GM18861 (cell line): ENCODE measurements around the gene MYL2.
"Not testable (repeated sequence)": the region's sequence is repeated elsewhere in the genome, so short reads cannot be mapped to it uniquely, and the experiment has no call there.

ENCODE experiments used
- ATAC-seq: cut with Tn5 transposase; IDR thresholded peaks from one replicate; pipeline ENCODE4 v1.9.1; 2021; ENCODE audit not compliant: unreplicated experiment

The MYL2 gene, protein sequence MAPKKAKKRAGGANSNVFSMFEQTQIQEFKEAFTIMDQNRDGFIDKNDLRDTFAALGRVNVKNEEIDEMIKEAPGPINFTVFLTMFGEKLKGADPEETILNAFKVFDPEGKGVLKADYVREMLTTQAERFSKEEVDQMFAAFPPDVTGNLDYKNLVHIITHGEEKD

GRCh38 chr12:110920324-110920910 lies at the start of gene MYL2:
Gene MYL2, minus strand, starts transcription at chr12:110920579. Its CDS starts 50 bp downstream, at chr12:110920529.
- no peak for ATAC-seq

- ATAC-seq = no peak
Measured at GRCh38 chr12:110966081-110966760, 45.8 kb upstream of the MYL2 start.

DNA sequence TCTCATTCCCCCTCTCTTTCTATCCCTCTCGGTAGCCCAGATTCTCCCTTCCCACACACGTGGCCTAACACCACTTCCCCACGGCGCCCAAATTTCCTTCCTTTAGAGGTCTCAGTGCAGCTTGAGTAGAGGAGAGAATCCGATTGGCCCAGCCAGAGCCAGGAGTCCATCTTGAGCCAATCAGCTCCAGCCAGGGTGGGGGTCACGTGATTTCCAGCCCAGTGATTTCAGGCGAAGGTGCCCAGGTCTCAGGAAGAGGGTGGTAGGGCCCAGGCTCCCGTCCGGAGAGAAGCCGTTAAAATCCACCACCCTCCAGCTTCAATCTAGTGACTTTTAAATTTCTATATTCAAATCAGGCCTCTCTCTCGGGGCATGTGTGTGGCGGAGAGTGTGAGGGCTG lies 45.2 kb upstream of the MYL2 start:
- ATAC-seq = no peak

DNA sequence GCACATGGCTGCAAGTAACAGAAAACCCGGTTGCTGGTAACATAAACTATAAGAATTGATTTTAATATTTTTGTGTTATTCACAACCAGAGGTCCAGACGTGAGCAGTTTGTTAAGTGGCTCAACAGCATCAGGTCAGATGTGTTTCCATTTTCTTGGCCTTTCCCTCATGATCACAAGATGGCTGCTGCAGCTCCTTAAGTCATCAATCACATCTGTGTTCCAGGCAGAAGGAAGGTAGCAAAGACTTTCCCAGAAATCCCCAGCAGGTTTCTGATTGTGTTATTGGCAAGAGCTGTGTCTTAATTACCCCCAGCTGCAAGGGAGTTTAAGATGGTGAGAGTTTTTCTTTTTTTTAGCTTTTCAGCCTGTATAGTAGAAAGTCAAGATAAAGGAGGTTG lies 40.4 kb upstream of the MYL2 start:
- ATAC-seq = no peak

- no peak for ATAC-seq
Measured at GRCh38 chr12:110957652-110958051, 37.3 kb upstream of the MYL2 start.

DNA sequence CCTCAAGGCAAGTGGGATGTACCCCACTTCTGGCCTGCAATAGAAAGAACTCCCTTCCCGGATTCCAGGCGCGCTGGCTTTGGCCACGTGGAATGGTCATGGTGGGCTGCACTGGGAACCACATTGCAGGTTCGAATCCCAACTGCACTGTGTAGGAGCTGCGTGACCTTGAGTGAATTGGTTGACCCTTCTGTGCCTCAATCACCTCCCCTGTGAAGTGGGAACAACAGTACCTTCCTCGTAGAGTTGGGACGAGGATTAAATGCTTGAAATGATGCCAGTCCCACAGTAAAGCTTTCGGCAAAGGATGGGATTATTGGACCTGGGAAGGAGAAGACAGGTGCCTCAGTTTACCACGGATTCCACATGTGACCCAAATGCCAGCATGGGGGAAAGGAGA lies 36.8 kb upstream of the MYL2 start:
- ATAC-seq = no peak

DNA sequence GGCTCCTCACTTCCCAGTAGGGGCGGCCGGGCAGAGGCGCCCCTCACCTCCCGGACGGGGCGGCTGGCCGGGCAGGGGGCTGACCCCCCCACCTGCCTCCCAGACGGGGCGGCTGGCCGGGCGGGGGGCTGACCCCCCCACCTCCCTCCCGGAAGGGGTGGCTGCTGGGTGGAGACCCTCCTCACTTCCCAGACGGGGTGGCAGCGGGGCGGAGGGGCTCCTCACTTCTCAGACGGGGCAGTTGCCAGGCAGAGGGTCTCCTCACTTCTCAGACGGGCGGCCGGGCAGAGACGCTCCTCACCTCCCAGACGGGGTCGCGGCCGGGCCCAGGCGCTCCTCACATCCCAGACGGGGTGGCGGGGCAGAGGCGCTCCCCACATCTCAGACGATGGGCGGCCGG lies 30.5 kb upstream of the MYL2 start:
- not testable (repeated sequence) for ATAC-seq

DNA sequence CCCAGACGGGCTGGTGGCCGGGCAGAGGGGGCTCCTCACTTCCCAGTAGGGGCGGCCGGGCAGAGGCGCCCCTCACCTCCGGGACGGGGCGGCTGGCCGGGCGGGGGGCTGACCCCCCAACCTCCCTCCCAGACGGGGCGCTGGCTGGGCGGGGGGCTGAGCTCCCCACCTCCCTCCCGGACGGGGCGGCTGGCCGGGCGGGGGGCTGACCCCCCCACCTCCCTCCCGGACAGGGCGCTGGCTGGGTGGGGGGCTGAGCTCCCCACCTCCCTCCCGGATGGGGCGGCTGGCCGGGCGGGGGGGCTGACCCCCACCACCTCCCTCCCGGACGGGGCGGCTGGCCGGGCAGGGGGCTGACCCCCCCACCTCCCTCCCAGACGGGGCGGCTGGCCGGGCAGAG lies 30.1 kb upstream of the MYL2 start:
- not testable (repeated sequence) for ATAC-seq

GRCh38 chr12:110948041-110948440 lies 27.7 kb upstream of the MYL2 start:
- no peak for ATAC-seq

DNA sequence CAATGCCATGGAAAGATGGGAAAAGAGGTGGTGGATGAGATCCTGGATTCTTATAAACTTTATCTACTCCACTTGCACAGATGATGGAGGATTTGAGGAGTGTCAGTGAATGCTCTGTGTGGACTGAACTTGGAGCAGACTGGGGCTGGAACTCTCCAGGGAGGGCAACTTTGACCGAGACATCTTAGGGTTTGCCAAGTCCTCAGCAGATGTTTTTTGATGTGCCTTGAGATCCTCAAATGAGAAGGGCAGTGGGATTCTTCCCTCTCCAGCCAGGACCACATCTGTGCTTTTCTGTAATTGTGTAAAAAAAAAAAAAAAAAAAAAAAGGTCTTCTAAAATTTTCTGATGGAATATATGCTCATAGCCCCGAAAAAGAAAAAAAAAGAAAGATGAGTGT lies 23.0 kb upstream of the MYL2 start:
- no peak for ATAC-seq

- no peak for ATAC-seq
Measured at GRCh38 chr12:110941391-110941790, 21.0 kb upstream of the MYL2 start.

GRCh38 chr12:110940933-110941332 lies 20.6 kb upstream of the MYL2 start:
- no peak for ATAC-seq

DNA sequence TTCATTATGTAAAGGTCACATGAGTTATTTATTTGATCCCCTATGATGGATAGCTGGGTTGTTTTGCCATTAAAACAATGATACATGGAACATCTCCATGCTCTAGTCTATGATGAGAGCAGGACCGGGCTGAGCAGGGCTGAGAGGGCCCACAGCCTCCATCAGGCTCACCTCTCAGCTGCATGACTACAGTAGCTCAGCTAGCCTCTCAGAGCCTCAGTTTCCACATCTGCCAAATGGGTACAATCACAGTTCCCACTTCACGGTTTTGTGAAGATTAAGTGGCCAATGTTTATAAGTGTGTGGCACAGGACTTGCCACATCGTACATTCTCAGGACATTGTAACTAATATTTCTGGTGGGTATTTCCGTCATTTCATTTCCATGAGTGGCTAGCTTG lies 19.9 kb upstream of the MYL2 start:
- no peak for ATAC-seq

DNA sequence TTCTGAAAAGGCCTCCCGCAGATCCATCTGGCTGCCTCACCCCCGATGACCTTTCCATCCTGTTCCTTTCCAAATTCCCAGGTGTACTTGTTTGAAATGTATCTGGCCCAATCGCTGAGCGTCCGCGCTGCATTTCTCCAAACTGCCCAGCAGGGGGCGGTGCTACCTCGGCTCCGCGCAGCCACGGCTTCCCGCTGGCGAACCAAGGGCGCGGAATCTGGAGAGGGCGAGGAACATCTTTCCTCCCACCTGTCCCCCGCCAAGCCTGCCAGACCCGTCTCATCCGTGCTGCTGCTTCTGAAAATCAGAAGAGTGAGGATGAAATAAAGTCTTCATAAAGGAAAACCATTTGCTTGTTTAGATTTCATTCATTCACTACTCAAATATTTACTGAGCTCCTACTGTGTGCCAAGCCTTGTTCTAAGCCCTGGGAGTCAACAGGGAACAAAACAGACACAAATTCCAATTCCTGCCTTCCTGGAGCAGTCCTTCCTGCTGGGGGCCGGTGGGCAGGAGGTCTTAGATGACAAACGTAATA lies 16.8 kb upstream of the MYL2 start:
- ATAC-seq = no peak

DNA sequence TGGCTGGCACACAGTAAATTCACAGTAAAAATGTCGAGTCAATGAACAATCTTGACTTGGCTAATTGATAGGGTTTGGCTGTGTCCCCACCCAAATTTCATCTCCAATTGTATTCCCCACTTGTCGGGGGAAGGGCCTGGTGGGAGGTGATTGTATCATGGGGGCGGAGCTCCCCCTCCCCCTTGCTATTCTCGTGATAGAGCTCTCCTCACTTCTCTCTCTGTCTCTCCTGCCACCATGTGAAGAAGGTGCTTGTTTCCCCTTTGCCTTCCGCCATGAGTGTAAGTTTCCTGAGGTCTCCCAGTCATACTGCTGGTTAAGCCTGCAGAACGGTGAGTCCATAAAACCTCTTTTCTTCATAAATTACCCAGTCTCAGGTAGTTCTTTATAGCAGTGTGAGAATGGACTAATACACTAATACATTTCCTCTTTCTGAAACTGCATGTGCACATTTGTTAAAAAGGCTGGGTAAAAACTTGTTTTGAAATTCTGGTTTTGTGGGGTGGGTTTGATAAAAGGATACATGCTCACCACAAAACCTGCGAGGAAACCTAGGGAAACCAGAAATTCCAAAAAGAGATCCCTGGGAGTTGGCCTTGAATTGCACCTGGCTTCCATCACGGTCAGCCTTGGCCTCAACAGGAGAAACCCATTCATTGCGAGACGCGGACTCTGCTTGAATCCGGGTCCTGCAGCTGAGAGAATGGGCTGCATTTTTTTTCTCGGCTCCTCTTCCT lies 16.2 kb upstream of the MYL2 start:
- no peak for ATAC-seq

GRCh38 chr12:110935588-110935987 lies 15.2 kb upstream of the MYL2 start:
- no peak for ATAC-seq

DNA sequence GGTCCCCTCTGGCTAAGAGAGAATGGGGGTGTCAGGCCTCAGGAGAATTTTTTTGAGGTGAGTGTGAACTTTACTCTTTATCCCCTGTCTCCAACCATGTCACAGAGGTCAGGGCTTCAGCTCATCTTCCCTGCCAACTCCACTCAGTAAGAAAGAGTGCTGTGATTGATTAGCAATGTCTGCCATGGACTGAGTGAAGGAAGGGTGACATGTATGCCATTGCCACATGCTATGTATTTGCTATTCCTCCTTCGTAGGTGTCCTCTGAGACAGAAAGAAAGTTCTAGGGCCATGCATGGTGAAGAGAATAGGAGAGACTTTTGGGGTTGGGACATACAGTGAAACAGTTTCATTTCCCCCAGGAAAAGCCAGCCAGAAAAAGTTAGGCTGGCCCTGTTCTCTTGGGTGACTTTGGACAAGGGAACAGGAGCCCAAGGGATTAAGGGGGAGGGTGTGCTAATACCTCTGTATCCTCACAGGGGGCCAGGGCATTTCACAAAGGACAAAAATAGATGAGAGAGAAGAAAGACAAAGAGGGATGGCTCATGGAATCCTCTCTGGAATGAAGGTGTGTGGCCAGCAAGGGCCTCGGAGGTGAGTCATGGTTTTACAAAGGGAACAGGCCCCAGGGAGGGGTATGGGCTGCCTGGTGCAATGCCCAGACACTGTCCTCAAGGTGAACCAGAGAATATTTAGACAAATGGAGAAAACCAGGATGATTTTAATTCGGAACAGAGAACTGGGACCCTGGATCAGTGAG lies 13.9 kb upstream of the MYL2 start:
- ATAC-seq = no peak

DNA sequence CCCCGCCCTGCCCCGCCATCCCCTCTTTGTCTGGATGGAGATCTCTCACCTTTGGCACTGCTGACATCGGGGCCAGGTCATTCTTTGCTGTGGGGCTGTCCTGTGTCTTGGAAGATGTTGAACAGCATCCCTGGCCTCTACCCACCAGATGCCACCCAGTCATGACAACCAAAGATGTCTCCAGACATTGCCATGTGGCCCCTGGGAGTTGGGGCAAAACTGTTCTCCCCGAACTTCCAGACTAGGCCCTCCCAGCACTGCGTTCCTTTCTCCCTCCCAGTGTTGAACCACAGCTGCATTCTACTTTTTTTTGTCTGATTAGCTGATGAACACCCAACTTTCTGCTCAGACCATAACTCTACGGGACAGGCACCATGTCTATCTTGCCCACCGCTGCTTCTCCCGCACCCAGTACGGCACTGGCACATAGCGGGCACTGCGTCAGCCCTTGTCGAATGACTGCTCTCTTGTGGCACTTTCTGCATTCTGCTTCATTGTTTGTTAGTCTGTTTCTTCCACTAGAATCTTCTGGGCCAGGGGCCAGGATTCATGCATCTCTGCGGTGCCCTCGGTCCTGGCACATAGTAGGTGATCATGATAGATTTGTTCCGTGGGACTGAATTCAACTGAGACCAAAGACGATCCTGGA lies 13.1 kb upstream of the MYL2 start:
- no peak for ATAC-seq

DNA sequence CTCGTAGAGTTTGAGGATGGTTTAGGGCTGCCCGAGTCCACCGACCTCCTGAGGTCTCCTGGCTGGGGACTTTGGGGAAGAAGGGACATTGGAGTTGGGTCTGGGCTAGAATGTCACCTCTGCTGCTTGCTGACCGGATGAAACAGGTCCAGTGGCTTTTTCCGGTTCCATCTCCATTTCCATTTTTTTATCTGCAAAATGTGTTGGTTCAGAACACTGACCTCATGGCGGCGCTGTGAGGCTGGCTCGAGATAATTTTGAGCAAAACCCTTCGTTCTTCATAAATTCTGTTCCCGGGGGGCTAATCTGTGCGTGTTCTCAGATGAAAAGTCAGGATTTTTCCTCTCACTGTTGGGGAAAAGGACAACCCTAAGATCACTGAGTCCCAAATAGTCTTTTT lies 11.7 kb upstream of the MYL2 start:
- ATAC-seq = no peak

DNA sequence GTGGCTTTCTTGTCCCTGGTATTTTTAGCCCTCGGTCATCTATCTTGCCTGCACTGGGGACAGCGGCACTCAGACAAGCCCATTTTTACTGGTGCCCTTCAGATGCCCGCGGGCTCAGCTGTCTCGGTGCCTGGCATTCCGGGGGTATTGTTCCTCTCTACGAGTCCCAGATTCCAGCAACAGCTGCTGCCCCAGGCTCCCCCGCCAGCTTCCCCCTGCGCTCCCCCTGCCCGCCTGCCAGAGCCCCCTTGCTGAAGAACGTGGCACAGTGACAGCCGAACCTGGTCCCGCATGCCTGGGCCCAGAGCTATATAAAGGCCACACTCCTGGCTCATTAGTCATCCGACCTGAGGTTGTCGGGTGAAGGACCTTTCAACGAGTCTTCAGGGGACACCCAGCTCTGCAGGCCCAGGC lies 10.9 kb upstream of the MYL2 start:
- no peak for ATAC-seq
